Activated T-helper 9 cell treated with anti-CD3 and anti-CD28 coated beads, Interleukin-2, amount 50 U/mL, for 16 hours (primary cell): ENCODE data around the gene OLFML1.

ENCODE experiments used
- DNase-seq: peaks from one replicate; pipeline ENCODE4 v3.0.0-alpha.2; 2020; ENCODE audit warnings: low read depth

OLFML1 gene

GRCh38 chr11:7480113-7480512, 5.2 kb upstream of the OLFML1 start:
- DNase-seq = no peak

- DNase-seq = no peak
These were observed 1.2 kb upstream of the OLFML1 start for GRCh38 chr11:7484131-7484530.

GRCh38 chr11:7484645-7485044, 661 bp upstream of the OLFML1 start:
- DNase-seq = no peak

GRCh38 chr11:7486098-7486780, 933 bp downstream of the OLFML1 start:
- no peak for DNase-seq

GRCh38 chr11:7486781-7487140, 1.5 kb downstream of the OLFML1 start:
- DNase-seq = no peak

GRCh38 chr11:7487360-7487759, 2.1 kb downstream of the OLFML1 start:
- no peak for DNase-seq

- no peak for DNase-seq
These were observed 3.4 kb downstream of the OLFML1 start for GRCh38 chr11:7488681-7489080.

GRCh38 chr11:7489376-7489775, 4.1 kb downstream of the OLFML1 start:
- no peak for DNase-seq

GRCh38 chr11:7490054-7490453, 4.7 kb downstream of the OLFML1 start:
- DNase-seq = no peak

GRCh38 chr11:7490535-7490934, 5.2 kb downstream of the OLFML1 start:
- DNase-seq = no peak

GRCh38 chr11:7492253-7492652, 6.9 kb downstream of the OLFML1 start:
- DNase-seq = no peak

GRCh38 chr11:7493670-7494069, 8.4 kb downstream of the OLFML1 start:
- no peak for DNase-seq

GRCh38 chr11:7494086-7494745, 8.9 kb downstream of the OLFML1 start:
- DNase-seq = no peak

GRCh38 chr11:7495882-7496551, 10.7 kb downstream of the OLFML1 start:
- DNase-seq = no peak

GRCh38 chr11:7498193-7498592, 12.9 kb downstream of the OLFML1 start:
- no peak for DNase-seq

- DNase-seq = no peak
These were observed 13.8 kb downstream of the OLFML1 start for GRCh38 chr11:7499081-7499480.

- DNase-seq = no peak
These were observed 14.9 kb downstream of the OLFML1 start for GRCh38 chr11:7500251-7500650.

- no peak for DNase-seq
These were observed 15.9 kb downstream of the OLFML1 start for GRCh38 chr11:7501251-7501650.

- no peak for DNase-seq
These were observed 16.6 kb downstream of the OLFML1 start for GRCh38 chr11:7501894-7502293.

- no peak for DNase-seq
These were observed 20.9 kb downstream of the OLFML1 start for GRCh38 chr11:7506243-7506642.

- DNase-seq = no peak
These were observed 22.8 kb downstream of the OLFML1 start for GRCh38 chr11:7508087-7508486.

- no peak for DNase-seq
These were observed 24.7 kb downstream of the OLFML1 start for GRCh38 chr11:7509966-7510365.

GRCh38 chr11:7511401-7511800, 26.1 kb downstream of the OLFML1 start:
- no peak for DNase-seq
